HG03097 (cell line): ENCODE data around the gene ABHD5.

Experiments
- ATAC-seq: cut with Tn5 transposase; IDR thresholded peaks from one replicate; pipeline ENCODE4 v1.9.1; 2021; ENCODE audit not compliant: unreplicated experiment, low FRiP score

The ABHD5 gene

GRCh38 chr3:43753741-43754715 is 63.3 kb downstream of the ABHD5 start:
- ATAC-seq = no peak

DNA sequence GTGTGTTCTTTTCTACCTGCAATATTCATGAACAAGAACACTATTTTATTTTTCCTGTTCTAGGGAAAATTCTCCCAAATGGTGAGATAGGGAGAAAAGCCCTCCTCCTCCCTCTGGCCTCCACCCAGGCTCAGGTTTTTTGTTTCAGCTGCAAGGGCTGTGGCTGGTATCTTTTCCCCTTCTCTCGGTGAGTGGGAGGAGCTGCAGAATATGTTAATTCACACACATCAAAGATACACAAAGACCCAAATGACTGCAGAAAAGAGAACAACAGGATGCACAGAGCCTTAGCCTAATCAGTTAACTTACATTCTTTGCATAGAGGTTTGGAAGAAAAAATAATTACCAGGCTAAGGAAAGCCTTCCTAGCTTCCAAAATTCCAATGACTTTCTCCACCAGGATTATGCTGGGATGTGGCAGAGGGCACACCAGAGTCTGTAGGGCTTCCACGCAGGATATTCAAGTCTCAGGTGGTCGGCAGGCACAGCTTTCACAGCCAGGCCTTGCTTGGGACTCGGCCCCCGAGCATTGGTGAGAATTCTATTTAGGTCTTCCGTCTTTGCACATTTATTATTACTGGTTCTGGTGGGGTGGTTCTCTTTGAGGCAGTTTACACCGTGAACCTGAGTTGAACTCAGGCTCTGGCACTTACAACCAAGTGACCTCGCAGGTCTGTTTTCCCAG is 64.9 kb downstream of the ABHD5 start:
- ATAC-seq = no peak

DNA sequence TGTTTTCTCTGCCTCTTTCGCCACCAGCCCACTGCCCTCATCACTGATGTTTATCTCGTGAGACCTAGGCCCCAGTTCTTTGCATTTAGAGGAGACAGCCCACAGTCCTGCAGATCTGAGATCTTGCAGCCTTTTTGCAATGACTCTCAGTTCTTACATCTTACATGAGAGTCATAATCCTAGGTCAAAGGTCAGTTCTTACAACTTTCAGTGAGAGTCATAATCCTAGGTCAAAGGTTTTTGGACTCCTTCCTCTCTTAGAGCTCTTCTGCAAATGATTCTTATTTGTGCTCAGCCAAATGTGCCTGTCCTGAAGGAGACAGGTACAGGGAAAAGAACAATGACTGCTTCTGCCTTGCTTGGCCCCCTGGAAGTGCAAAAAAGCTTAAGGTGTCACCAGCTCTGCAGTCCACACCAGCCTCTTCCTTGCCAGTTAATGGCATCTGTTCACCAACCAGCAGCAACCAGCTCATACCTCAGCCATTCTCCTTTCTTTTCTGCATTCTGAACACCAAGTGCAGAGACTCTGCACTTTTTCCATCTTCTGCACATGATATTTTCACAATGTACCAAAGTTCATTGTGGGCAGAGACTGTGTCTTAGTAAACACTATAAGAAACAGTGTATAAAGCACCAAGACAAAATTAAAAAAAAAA is 67.1 kb downstream of the ABHD5 start:
- ATAC-seq = no peak

- no peak for ATAC-seq
These were observed 68.0 kb downstream of the ABHD5 start for GRCh38 chr3:43758592-43759225.

DNA sequence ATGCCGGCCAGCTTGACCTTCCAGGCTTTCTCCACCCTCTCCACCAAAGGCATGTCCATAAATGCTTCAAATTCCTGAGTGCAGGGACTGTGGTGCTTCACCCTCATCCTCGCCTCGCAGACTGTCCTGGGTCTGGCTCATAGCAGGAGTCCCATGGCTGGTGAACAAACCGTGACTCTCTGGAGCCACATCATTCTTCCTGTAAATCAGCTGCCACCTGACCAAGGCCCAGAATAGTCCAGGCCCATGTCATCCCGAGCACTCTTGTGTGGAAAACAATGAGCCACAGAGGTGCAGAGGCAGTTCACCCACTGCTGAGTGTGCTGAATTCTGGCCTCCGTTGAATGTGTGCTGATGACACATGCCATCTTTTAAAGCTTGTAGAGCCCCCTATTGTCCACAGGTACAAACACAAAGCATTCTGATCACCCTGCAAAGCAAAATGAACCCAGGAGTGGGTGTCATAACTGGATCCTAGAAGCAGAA is 68.6 kb downstream of the ABHD5 start:
- no peak for ATAC-seq

- ATAC-seq = no peak
These were observed 69.2 kb downstream of the ABHD5 start for GRCh38 chr3:43759938-43760337.

DNA sequence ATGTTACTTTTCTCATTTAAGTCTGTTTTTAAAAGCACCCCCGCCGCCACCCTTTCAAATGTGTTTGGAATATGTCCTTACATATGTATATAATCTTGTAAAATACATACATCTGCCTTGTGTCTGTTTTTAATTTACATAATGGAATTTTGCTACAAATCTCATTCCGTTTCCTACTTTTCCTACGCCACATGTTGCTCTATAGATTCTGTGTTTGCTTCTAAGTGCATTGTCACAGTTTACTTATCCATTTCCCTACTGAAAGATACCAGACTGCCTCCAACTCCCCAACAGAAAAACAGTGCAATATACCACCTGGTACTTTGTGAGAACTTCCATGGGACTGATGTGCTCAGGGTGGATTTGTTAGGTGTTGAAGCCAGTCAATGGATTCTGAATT is 70.2 kb downstream of the ABHD5 start:
- no peak for ATAC-seq

GRCh38 chr3:43762451-43762850 is 71.7 kb downstream of the ABHD5 start:
- ATAC-seq = no peak

- no peak for ATAC-seq
These were observed 73.3 kb downstream of the ABHD5 start for GRCh38 chr3:43764056-43764455.

GRCh38 chr3:43764471-43764870 is 73.7 kb downstream of the ABHD5 start:
- ATAC-seq = no peak

DNA sequence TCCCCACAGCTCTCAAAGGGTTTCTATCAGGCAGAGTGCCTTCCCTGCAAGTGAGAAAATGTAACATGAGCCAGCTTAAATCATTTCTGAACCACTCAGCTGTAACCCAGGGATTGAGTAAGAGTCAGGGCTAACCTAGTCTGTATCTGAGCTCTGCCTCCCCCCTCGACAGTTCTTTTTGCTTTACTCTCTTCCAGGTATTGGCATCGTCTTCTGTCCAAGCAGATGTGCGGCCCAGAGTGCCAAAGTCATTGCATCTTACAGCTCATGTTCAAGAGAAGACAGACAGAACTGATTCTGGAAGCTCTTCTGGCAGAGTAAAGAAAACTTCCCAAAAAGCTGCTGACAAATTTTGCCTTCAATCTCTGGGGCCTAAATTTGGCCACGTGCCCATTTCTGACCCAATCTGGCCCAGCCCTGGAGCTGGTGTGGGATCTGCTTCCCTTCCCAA is 74.8 kb downstream of the ABHD5 start:
- no peak for ATAC-seq

GRCh38 chr3:43766672-43767465 is 76.1 kb downstream of the ABHD5 start:
- ATAC-seq = no peak

GRCh38 chr3:43768381-43768973 is 77.7 kb downstream of the ABHD5 start:
- no peak for ATAC-seq

DNA sequence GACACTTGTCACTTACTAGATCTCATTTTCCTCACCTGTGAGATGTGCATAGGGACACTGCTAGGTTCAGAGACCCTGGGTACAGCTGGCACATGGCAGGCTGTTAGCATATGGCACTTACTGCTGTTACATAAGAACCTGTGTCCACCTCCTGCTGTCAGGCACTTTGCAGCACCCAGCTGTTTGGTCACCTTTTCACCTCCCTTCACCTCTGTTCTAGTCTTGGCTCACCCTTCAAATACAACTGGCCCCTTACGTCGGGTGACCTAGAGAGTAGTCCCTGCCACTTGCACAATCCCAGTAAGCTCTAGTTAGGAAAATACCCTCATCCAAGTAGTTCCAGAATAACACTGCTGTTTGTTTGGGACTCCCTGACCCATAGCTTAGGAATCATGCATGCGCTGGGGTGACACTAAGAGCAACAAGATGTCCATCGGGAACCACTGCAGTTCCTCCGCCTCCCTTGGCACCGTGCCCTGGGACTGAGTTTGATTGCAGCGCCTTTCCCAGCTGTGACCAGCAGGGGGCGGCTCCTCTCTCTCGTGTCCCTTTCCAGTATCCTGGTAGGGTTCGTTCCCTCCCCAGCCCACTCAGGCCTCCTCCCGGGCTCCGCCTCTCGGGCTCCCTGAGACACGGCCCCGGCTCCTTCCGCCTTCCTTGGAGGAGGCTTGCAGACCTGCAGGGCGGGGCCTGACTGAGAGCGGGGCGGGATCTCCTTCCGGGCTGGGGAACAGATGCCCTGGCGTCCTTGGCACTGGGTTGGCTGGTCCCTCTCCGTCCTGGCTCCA is 78.6 kb downstream of the ABHD5 start:
- no peak for ATAC-seq

DNA sequence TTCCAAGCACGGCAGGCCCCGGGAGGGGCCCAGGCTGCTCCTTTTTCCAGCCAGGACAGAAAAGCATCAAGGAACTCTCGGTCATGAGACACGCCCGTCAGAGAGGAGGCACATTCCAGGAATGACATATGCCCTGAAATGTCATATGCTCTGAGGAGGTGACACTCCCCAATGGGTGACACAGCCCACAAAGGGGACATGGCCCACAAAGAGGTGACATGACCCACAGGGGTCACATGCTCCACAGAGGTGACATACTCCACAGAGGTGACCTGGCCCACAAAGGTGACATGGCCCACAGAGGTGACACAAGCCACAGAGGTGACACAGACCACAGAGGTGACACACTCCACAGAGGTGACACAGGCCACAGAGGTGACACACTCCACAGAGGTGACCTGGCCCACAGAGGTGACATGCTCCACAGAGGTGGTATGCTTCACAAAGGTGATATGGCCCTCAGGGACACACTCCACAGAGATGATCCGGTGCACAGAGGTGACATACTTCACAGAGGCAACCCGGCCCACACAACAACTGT is 79.2 kb downstream of the ABHD5 start:
- ATAC-seq = no peak

DNA sequence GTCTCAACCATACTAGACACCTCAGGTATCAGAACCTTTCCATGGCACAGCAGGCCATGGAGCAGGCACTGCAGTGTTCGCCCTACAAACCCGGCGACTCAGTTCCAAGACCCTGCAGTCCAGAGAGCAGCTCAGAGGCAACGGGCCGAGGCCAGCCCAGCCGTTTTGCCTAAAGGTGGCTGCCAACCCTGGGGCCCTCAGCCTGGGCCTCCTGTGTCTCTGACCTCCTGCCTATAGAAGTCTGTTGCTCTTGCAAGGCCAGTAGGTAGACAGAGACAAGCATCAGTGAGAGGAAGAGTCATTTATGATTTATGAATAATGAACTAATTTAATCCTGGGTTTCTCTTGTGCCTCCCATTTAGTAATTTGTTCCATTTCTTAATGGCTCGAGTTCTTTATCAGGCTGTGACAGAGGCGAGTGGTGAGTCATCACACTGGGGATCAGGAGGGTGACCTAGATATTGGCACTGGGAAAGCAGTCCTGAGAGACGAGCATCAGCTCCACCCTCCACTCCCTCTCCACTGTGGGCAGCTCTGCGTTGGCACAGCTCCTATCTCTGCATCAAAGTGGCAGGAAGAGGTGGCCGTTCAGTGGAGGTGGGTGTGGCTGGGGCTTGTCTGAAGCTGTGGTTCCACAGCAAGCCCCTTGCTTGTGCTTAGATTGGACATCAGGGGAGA is 79.8 kb downstream of the ABHD5 start:
- ATAC-seq = no peak

DNA sequence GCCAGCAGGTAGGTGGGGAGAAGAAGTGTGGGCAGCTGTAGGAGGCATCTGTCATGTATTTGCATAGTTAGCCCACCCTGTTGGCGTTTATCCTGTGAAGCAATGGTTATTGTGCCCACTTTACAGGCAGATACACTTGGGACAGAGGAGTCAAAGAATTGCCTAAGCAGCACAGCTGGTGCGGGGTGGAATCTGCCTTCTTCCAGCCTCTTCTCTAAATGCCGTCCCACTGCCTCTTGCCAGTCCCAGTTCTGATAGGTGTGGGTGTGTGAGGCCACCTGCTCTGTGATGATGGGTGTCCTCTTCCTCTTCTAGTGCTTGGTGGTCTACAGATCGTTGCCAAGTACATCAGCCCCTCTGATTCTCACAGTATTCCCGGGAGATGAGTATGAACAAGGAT is 80.9 kb downstream of the ABHD5 start:
- no peak for ATAC-seq
